Measurements from ENCODE around the gene LIN9.
"Not testable (repeated sequence)": the region's sequence is repeated elsewhere in the genome, so short reads cannot be mapped to it uniquely, and the experiment has no call there.

The LIN9 gene

DNA sequence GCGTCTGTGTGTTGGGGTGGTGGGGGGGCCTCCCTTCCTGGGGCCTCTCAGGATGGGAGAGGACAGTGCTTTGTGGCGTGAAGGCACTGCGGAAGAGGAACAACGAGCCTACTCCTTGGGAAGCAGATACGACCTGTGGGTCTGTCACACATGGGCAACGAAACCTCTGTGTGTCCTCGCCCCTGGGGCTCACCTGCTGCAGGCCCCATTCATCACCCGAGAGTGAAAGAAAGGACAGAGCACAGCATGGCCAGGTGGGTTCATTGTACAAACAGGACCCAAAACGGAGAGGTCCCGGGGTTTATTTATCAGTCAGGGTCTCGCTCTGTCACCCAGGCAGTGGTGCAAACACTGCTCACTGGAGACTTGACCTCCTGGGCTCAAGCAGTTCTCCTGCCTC, 40.1 kb upstream of the LIN9 start:
- Histone ChIP-seq H3K9ac (no peak overlapping the region), H3K4me2 (no peak overlapping the region), H3K79me2 (ENCODE audit: insufficient read depth, low read depth) (no peaks in the 10 kb centered on the region), H3K36me3 (ENCODE audit: insufficient read depth) (no peaks in the 10 kb centered on the region), H4K20me1 (ENCODE audit: insufficient read depth) (no peaks in the 10 kb centered on the region), H3K27me3 (ENCODE audit: insufficient read depth, low read depth) (no peaks in the 10 kb centered on the region), H3K27ac (no peak overlapping the region), H3K4me1 (ENCODE audit: low read depth, poor library complexity, severe bottlenecking) (no peaks in the 10 kb centered on the region), H3K4me3 (IDR thresholded peaks at IDR 0.05; ENCODE audit: insufficient read depth, low read depth, low read length) (no peak overlapping the region), H2AFZ (ENCODE audit: low read depth) (no peak overlapping the region)
- TF ChIP-seq, protein P1, sequence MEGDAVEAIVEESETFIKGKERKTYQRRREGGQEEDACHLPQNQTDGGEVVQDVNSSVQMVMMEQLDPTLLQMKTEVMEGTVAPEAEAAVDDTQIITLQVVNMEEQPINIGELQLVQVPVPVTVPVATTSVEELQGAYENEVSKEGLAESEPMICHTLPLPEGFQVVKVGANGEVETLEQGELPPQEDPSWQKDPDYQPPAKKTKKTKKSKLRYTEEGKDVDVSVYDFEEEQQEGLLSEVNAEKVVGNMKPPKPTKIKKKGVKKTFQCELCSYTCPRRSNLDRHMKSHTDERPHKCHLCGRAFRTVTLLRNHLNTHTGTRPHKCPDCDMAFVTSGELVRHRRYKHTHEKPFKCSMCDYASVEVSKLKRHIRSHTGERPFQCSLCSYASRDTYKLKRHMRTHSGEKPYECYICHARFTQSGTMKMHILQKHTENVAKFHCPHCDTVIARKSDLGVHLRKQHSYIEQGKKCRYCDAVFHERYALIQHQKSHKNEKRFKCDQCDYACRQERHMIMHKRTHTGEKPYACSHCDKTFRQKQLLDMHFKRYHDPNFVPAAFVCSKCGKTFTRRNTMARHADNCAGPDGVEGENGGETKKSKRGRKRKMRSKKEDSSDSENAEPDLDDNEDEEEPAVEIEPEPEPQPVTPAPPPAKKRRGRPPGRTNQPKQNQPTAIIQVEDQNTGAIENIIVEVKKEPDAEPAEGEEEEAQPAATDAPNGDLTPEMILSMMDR (conservative IDR thresholded peaks at IDR 0.05; ENCODE audit: low read depth, low read length), result no peak

DNA sequence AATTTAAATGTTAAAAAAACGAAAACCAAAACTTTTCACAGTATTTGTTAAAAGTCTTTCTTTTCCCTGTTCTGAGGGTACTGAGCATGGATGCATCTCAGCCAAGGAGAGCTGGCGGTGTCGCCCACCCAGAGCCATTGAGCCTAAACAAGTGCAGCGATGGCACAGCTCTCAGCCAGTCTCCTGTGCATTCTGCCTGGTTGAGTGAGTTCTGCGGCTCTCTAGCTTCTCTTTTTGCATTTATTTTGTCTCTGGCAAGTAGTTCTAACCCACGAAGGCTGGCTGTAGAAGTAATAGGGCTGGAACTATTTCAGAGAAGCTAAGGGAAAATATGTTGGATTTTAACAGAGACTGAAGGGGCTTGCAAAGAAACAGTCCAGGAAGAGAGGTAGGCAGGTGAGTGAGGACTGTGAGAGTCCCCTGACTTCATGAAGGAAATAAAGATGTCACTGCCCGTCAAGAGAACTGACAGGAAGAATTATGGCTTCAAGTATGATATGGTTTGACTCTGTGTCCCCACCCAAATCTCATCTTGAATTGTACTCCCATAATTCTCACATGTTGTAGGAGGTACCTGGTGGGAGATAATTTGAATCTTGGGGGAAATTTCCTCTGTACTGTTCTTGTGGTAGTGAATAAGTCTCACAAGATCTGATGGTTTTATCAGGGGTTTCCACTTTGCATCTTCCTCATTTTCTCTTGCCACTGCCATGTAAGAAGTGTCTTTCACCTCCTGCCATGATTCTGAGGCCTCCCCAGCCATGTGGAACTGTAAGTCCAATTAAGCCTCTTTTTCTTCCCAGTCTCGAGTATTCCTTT, 35.7 kb upstream of the LIN9 start:
- Histone ChIP-seq H3K27ac (no peak overlapping the region), H3K4me3 (IDR thresholded peaks at IDR 0.05; ENCODE audit: insufficient read depth, low read depth, low read length) (no peak overlapping the region), H2AFZ (ENCODE audit: low read depth) (no peak overlapping the region)

DNA sequence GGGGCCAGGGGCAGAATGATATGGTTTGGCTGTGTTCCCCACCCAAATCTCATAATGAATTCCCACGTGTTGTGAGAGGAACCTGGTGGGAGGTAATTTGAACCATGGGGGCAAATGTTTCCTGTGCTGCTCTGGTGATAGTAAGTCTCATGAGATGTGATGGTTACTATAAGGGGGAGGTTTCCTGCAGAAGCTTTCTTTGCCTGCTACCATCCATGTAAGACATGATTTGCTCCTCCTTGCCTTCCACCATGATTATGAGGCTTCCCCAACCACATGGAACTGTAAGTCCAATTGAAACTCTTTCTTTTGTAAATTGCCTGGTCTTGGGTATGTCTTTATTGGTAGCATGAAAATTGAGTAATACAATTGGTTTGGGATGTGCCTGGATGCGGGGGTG, 33.7 kb upstream of the LIN9 start:
- no peak overlapping the region for H3K4me2 ChIP-seq
- no peaks in the 10 kb centered on the region for H3K4me1 ChIP-seq (ENCODE audit: low read depth, poor library complexity, severe bottlenecking)
- no peaks in the 10 kb centered on the region for H3K79me2 ChIP-seq (ENCODE audit: insufficient read depth, low read depth)
- H3K36me3 ChIP-seq (ENCODE audit: insufficient read depth), result no peaks in the 10 kb centered on the region
- no peaks in the 10 kb centered on the region for H3K27me3 ChIP-seq (ENCODE audit: insufficient read depth, low read depth)
- no peak overlapping the region for H3K4me3 ChIP-seq (IDR thresholded peaks at IDR 0.05; ENCODE audit: insufficient read depth, low read depth, low read length)
- H4K20me1 ChIP-seq (ENCODE audit: insufficient read depth), result no peaks in the 10 kb centered on the region
- TF ChIP-seq, protein P1 (conservative IDR thresholded peaks at IDR 0.05; ENCODE audit: low read depth, low read length), result no peak
- H3K9ac ChIP-seq, result no peak overlapping the region
- H3K27ac ChIP-seq, result no peak overlapping the region
- H2AFZ ChIP-seq (ENCODE audit: low read depth), result no peak overlapping the region

More for the DNA sequence above, 35.7 kb upstream of the LIN9 start:
- no peak overlapping the region for H3K4me2 ChIP-seq
- no peaks in the 10 kb centered on the region for H3K36me3 ChIP-seq (ENCODE audit: insufficient read depth)
- H3K27me3 ChIP-seq (ENCODE audit: insufficient read depth, low read depth), result no peaks in the 10 kb centered on the region
- H3K4me1 ChIP-seq (ENCODE audit: low read depth, poor library complexity, severe bottlenecking), result no peaks in the 10 kb centered on the region
- H3K79me2 ChIP-seq (ENCODE audit: insufficient read depth, low read depth), result no peaks in the 10 kb centered on the region
- TF ChIP-seq, protein P1 (conservative IDR thresholded peaks at IDR 0.05; ENCODE audit: low read depth, low read length), result no peak
- no peak overlapping the region for H3K9ac ChIP-seq
- H4K20me1 ChIP-seq (ENCODE audit: insufficient read depth), result no peaks in the 10 kb centered on the region

DNA sequence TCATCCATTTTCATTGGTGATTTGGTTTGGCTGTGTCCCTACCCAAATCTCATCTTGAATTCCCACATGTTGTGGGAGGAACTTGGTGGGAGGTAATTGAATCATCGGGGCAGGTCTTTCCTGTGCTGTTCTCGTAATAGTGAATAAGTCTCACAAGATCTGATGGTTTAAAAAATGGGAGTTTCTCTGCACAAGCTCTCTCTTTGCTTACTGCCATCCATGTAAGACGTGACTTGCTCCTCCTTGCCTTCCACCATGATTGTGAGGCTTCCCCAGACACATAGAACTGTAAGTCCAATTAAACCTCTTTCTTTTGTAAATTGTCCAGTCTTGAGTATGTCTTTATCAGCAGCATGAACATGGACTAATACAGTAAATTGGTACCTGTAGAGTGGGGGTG, 31.1 kb upstream of the LIN9 start:
- not testable (repeated sequence) for H3K36me3 ChIP-seq (ENCODE audit: insufficient read depth); H3K27me3 ChIP-seq (ENCODE audit: insufficient read depth, low read depth); H3K4me3 ChIP-seq (IDR thresholded peaks at IDR 0.05; ENCODE audit: insufficient read depth, low read depth, low read length); H3K4me2 ChIP-seq; H4K20me1 ChIP-seq (ENCODE audit: insufficient read depth); H3K79me2 ChIP-seq (ENCODE audit: insufficient read depth, low read depth); H3K9ac ChIP-seq; H3K27ac ChIP-seq; H2AFZ ChIP-seq (ENCODE audit: low read depth); H3K4me1 ChIP-seq (ENCODE audit: low read depth, poor library complexity, severe bottlenecking)

- TF ChIP-seq, protein P1 (conservative IDR thresholded peaks at IDR 0.05; ENCODE audit: low read depth, low read length), result no peak
- no peak overlapping the region for H3K4me2 ChIP-seq
Observed at GRCh38 chr1:226337276-226337875, 28.4 kb upstream of the LIN9 start.

More at GRCh38 chr1:226337276-226337875, 28.4 kb upstream of the LIN9 start:
- H3K79me2 ChIP-seq (ENCODE audit: insufficient read depth, low read depth), result no peaks in the 10 kb centered on the region
- H3K27ac ChIP-seq, result no peak overlapping the region
- no peak overlapping the region for H2AFZ ChIP-seq (ENCODE audit: low read depth)
- H3K4me3 ChIP-seq (IDR thresholded peaks at IDR 0.05; ENCODE audit: insufficient read depth, low read depth, low read length), result no peak overlapping the region
- H3K9ac ChIP-seq, result no peak overlapping the region
- no peaks in the 10 kb centered on the region for H3K27me3 ChIP-seq (ENCODE audit: insufficient read depth, low read depth)
- peaks cover 12% of the 10 kb centered on the region for H3K4me1 ChIP-seq (ENCODE audit: low read depth, poor library complexity, severe bottlenecking)
- H4K20me1 ChIP-seq (ENCODE audit: insufficient read depth), result no peaks in the 10 kb centered on the region
- H3K36me3 ChIP-seq (ENCODE audit: insufficient read depth), result no peaks in the 10 kb centered on the region
